CMK (cell line): Measurements from ENCODE around the gene CX3CL1.
A peak's percentile ranks its signal among the peaks of the same experiment; 100 is the strongest.
"Not testable (repeated sequence)": the region's sequence is repeated elsewhere in the genome, so short reads cannot be mapped to it uniquely, and the experiment has no call there.

Experiments used
- DNase-seq: peaks from one replicate; pipeline ENCODE4 v3.0.0-alpha.2; 2010; ENCODE audit warnings: low read depth

CX3CL1 gene

GRCh38 chr16:57357330-57358085 is 14.8 kb upstream of the CX3CL1 start:
- no peak for DNase-seq

GRCh38 chr16:57358086-57358420 is 14.2 kb upstream of the CX3CL1 start:
- no peak for DNase-seq

GRCh38 chr16:57358527-57359095 is 13.7 kb upstream of the CX3CL1 start, which contains the start of gene CCL22:
CCL22 (plus strand) TSS chr16:57358783; CDS start chr16:57358817, 34 bp downstream.
- no peak for DNase-seq

GRCh38 chr16:57360321-57360935 is 11.9 kb upstream of the CX3CL1 start:
- DNase-seq = no peak

- DNase-seq = no peak
These were observed 10.9 kb upstream of the CX3CL1 start for GRCh38 chr16:57361404-57361803.

- DNase-seq = no peak
These were observed 8.1 kb upstream of the CX3CL1 start for GRCh38 chr16:57364143-57364542.

- DNase-seq = peak; percentile 40
These were observed 5.7 kb upstream of the CX3CL1 start for GRCh38 chr16:57366544-57367040.

- no peak for DNase-seq
These were observed 5.1 kb upstream of the CX3CL1 start for GRCh38 chr16:57367116-57367752.

GRCh38 chr16:57371494-57372371 is 557 bp upstream of the CX3CL1 start:
- no peak for DNase-seq

- DNase-seq = no peak
These were observed 1.0 kb downstream of the CX3CL1 start for GRCh38 chr16:57373117-57373947.

- DNase-seq = no peak
These were observed 1.8 kb downstream of the CX3CL1 start for GRCh38 chr16:57374067-57374534.

GRCh38 chr16:57374925-57375465 is 2.7 kb downstream of the CX3CL1 start:
- DNase-seq = not testable (repeated sequence)

GRCh38 chr16:57376313-57376818 is 4.1 kb downstream of the CX3CL1 start:
- no peak for DNase-seq

GRCh38 chr16:57377080-57377841 is 5.0 kb downstream of the CX3CL1 start:
- DNase-seq = no peak

- no peak for DNase-seq
These were observed 7.3 kb downstream of the CX3CL1 start for GRCh38 chr16:57379579-57379978.

GRCh38 chr16:57380671-57381462 is 8.6 kb downstream of the CX3CL1 start:
- no peak for DNase-seq

- no peak for DNase-seq
These were observed 9.7 kb downstream of the CX3CL1 start for GRCh38 chr16:57381791-57382534.
